GM23338 (cell line): ENCODE measurements around the gene KLHL7. TPM values are rescaled to one million over a fixed set of nuclear protein-coding genes. Genes with fewer than 3 reads are reported as not detected.

ENCODE experiments used
- ATAC-seq: fragments of 200-7000 bp; cut with Tn5 transposase; 3 replicates; pipeline ENCODE4 v1.9.1; 2020
- DNase-seq: peaks from one replicate; pipeline ENCODE4 v3.0.0-alpha.2; 2015; ENCODE audit warnings: low spot score
- H2AFZ ChIP-seq: fragments of 200-600 bp; sonication (generic); 2 replicates; pipeline ENCODE4 v1.8.0; 2016; ENCODE audit warnings: antibody characterized with exemption, mild to moderate bottlenecking, moderate library complexity
- H3F3A ChIP-seq: fragments of 200-600 bp; sonication (generic); replicated peaks from 2 replicates; pipeline ENCODE4 v1.8.0; 2017; ENCODE audit warnings: antibody characterized with exemption, mixed run types, low read depth
- H3K27ac ChIP-seq: fragments of 200-600 bp; sonication (generic); 2 replicates; pipeline ENCODE4 v1.6.1; 2016; ENCODE audit warnings: low read depth
- H3K27me3 ChIP-seq: fragments of 200-600 bp; sonication (generic); 2 replicates; pipeline ENCODE4 v1.8.0; 2016; ENCODE audit warnings: mild to moderate bottlenecking, mixed run types, moderate library complexity; ENCODE audit not compliant: insufficient read depth
- H3K36me3 ChIP-seq: fragments of 200-600 bp; sonication (generic); 2 replicates; pipeline ENCODE4 v1.8.0; 2016; ENCODE audit warnings: mild to moderate bottlenecking; ENCODE audit not compliant: insufficient read depth
- H3K4me1 ChIP-seq: fragments of 200-600 bp; sonication (generic); 2 replicates; pipeline ENCODE4 v1.8.0; 2016; ENCODE audit warnings: mild to moderate bottlenecking, moderate library complexity; ENCODE audit not compliant: insufficient read depth
- H3K4me2 ChIP-seq: fragments of 200-600 bp; sonication (generic); 2 replicates; pipeline ENCODE4 v1.7.1; 2017; ENCODE audit warnings: mixed run types
- H3K4me3 ChIP-seq: fragments of 200-600 bp; sonication (generic); 2 replicates; pipeline ENCODE4 v1.6.1; 2016; ENCODE audit warnings: mixed run types
- H3K79me2 ChIP-seq: fragments of 200-600 bp; sonication (generic); replicated peaks from 2 replicates; pipeline ENCODE4 v1.8.0; 2017; ENCODE audit warnings: mild to moderate bottlenecking; ENCODE audit not compliant: insufficient read depth
- H3K9me2 ChIP-seq: fragments of 200-600 bp; sonication (generic); 2 replicates; pipeline ENCODE4 v1.8.0; 2017; ENCODE audit not compliant: insufficient read depth
- H4K20me1 ChIP-seq: fragments of 200-600 bp; sonication (generic); replicated peaks from 2 replicates; pipeline ENCODE4 v1.8.0; 2017; ENCODE audit warnings: mild to moderate bottlenecking; ENCODE audit not compliant: insufficient read depth
- H3K27ac Mint-ChIP-seq: 2 replicates; pipeline ENCODE4 v1.8.0; 2020; ENCODE audit warnings: inconsistent platforms, mild to moderate bottlenecking, moderate library complexity, mixed read lengths
- H3K27me3 Mint-ChIP-seq: 3 replicates; pipeline ENCODE4 v1.8.0; 2022; ENCODE audit warnings: low read depth, mild to moderate bottlenecking, moderate library complexity, mixed read lengths, inconsistent platforms; ENCODE audit not compliant: insufficient read depth, poor library complexity
- H3K36me3 Mint-ChIP-seq: 3 replicates; pipeline ENCODE4 v1.8.0; 2021; ENCODE audit warnings: low read depth, mild to moderate bottlenecking, inconsistent platforms, moderate library complexity, mixed read lengths
- H3K4me1 Mint-ChIP-seq: 3 replicates; pipeline ENCODE4 v1.8.0; 2020; ENCODE audit warnings: mild to moderate bottlenecking, inconsistent platforms, mixed read lengths
- H3K4me3 Mint-ChIP-seq: 3 replicates; pipeline ENCODE4 v1.8.0; 2021; ENCODE audit warnings: moderate library complexity, mild to moderate bottlenecking, inconsistent platforms, mixed read lengths
- H3K9me3 Mint-ChIP-seq: 3 replicates; pipeline ENCODE4 v1.8.0; 2020; ENCODE audit warnings: moderate library complexity, mild to moderate bottlenecking, inconsistent platforms, mixed read lengths
- ETS1 ChIP-seq: IDR thresholded peaks from 2 replicates; pipeline ENCODE4 v1.6.1; 2016; ENCODE audit warnings: antibody characterized with exemption
- EZH2 ChIP-seq: fragments of 200-600 bp; sonication (generic); IDR thresholded peaks from one replicate; pipeline ENCODE4 v1.8.0; 2017; ENCODE audit warnings: antibody characterized with exemption, mild to moderate bottlenecking, low read depth; ENCODE audit not compliant: unreplicated experiment
- NANOG ChIP-seq: IDR thresholded peaks from 2 replicates; pipeline ENCODE4 v1.6.1; 2016; ENCODE audit warnings: antibody characterized with exemption, borderline replicate concordance
- REST ChIP-seq: IDR thresholded peaks from one replicate; pipeline ENCODE4 v1.6.1; 2018; ENCODE audit warnings: antibody characterized with exemption; ENCODE audit not compliant: unreplicated experiment
- STAT1 ChIP-seq: IDR thresholded peaks from one replicate; pipeline ENCODE4 v1.6.1; 2016; ENCODE audit warnings: antibody characterized with exemption; ENCODE audit not compliant: unreplicated experiment
- ZNF114 ChIP-seq: fragments of 250-450 bp; sonication (Bioruptor Pico); IDR thresholded peaks from 2 replicates; pipeline ENCODE4 v1.5.0; 2020; ENCODE audit warnings: mild to moderate bottlenecking, moderate library complexity
- ZNF462 ChIP-seq: fragments of 250-450 bp; sonication (Bioruptor Pico); IDR thresholded peaks from 2 replicates; pipeline ENCODE4 v1.5.0; 2020; ENCODE audit warnings: mild to moderate bottlenecking, moderate library complexity
- polyA plus RNA-seq: library from polyadenylated mRNA; unstranded; fragments of >200 nt; fragmentation: Nextera tagmentation; extraction: Ambion mirVana; gene quantifications from 2 replicates; pipeline ENCODE4 v1.2.1, GENCODE V29; 2016
- total RNA-seq: library from RNA; depleted of rRNA; stranded (reverse); fragments of >200 nt; shearing (Covaris generic); gene quantifications from 2 replicates; pipeline ENCODE4 v1.2.3, GENCODE V29; 2014

KLHL7 gene
- total and polyA plus RNA-seq, 2 experiments from 2014 or later, result 92.5 to 119 TPM

- H3K4me3 Mint-ChIP-seq, result no peak overlapping the region
- DNase-seq, result no peak
- no peak overlapping the region for H3K4me2 ChIP-seq
- no peaks in the 10 kb centered on the region for H4K20me1 ChIP-seq
- H3K36me3 ChIP-seq, result no peaks in the 10 kb centered on the region
- no peaks in the 10 kb centered on the region for H3K4me1 ChIP-seq
- H2AFZ ChIP-seq, result no peak overlapping the region
- H3F3A ChIP-seq, result no peaks in the 10 kb centered on the region
- no peak overlapping the region for H3K27ac Mint-ChIP-seq
- H3K27me3 ChIP-seq, result no peaks in the 10 kb centered on the region
- TF ChIP-seq ZNF114 (CRISPR knock-in tag), result no peak
- TF ChIP-seq REST, result peak; percentile 15
- no peak overlapping the region for H3K27ac ChIP-seq
- no peaks in the 10 kb centered on the region for H3K79me2 ChIP-seq
- H3K9me3 Mint-ChIP-seq, result no peaks in the 10 kb centered on the region
- no peak overlapping the region for H3K4me3 ChIP-seq
- peaks cover 3% of the 10 kb centered on the region; the same call in 2 of the 3 replicates for H3K4me1 Mint-ChIP-seq
- no peaks in the 10 kb centered on the region for H3K36me3 Mint-ChIP-seq
- H3K27me3 Mint-ChIP-seq, result peaks cover 5% of the 10 kb centered on the region
- no peaks in the 10 kb centered on the region for H3K9me2 ChIP-seq
- ATAC-seq, result no peak
These were observed 44.3 kb upstream of the KLHL7 start for GRCh38 chr7:23061327-23061726.

DNA sequence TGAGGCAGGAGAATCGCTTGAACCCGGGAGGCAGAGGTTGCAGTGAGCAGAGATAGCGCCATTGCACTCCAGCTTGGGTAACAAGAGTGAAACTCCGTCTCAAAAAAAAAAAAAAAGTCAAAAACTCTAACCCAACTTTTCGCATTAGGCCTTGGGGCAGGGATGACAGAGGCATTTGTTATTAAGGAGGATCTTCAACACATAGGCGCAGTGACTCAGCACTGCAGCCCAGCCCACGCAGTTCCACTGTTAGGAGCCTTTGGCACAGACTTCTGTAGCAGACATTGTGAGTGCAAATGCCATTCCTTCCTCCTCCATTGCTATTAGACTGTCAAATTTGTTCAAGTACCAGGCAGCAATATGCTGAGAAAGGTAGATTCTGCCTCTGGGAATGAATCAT lies 43.1 kb upstream of the KLHL7 start:
- no peaks in the 10 kb centered on the region for H3K36me3 Mint-ChIP-seq
- H3K4me1 ChIP-seq, result 0 out of 2 replicates have a peak, but pooled peaks cover 5% of the 10 kb centered on the region
- H3K27ac ChIP-seq, result no peak overlapping the region
- no peak overlapping the region for H2AFZ ChIP-seq
- H3K27me3 Mint-ChIP-seq, result peaks cover 5% of the 10 kb centered on the region
- no peaks in the 10 kb centered on the region for H4K20me1 ChIP-seq
- no peak overlapping the region for H3K4me3 Mint-ChIP-seq
- H3K4me3 ChIP-seq, result no peak overlapping the region
- H3K9me2 ChIP-seq, result no peaks in the 10 kb centered on the region
- H3K27ac Mint-ChIP-seq, result no peak overlapping the region
- H3K9me3 Mint-ChIP-seq, result no peaks in the 10 kb centered on the region
- no peaks in the 10 kb centered on the region for H3F3A ChIP-seq
- H3K4me1 Mint-ChIP-seq, result peaks cover 9% of the 10 kb centered on the region
- no peak overlapping the region for H3K4me2 ChIP-seq
- no peaks in the 10 kb centered on the region for H3K36me3 ChIP-seq
- no peaks in the 10 kb centered on the region for H3K27me3 ChIP-seq
- no peaks in the 10 kb centered on the region for H3K79me2 ChIP-seq
- ATAC-seq, result no peak
- DNase-seq, result no peak
- TF ChIP-seq NANOG (no peak), ZNF114 (CRISPR knock-in tag) (no peak), ZNF462 (CRISPR knock-in tag) (no peak), REST (no peak), EZH2 (no peak), ETS1 (no peak), STAT1 (no peak)
